Right atrium auricular region (tissue), 2 donors: ENCODE results near the gene GLIPR1L2. TPM values are rescaled to one million over a fixed set of nuclear protein-coding genes. Genes with fewer than 3 reads are reported as not detected.

Source experiments
- DNase-seq: peaks from one replicate; pipeline ENCODE4 v3.0.0-alpha.2; 2019; ENCODE audit warnings: low spot score
- H3K27ac ChIP-seq, 2 donors: fragments of 200-600 bp; sonication (generic); 1 replicate in 1 of 2; 2 replicates in 1 of 2; pipeline ENCODE4 v1.5.1; 2016 to 2019
- H3K27me3 ChIP-seq, 2 donors: fragments of 200-600 bp; sonication (generic); one replicate each; pipeline versions ENCODE4 v1.5.1 to v1.6.0; 2017 to 2019
- H3K36me3 ChIP-seq: fragments of 200-600 bp; sonication (generic); one replicate; pipeline ENCODE4 v1.5.1; 2016
- H3K4me1 ChIP-seq, 2 donors: fragments of 200-600 bp; sonication (generic); one replicate each; pipeline versions ENCODE4 v1.5.1 to v1.6.0; 2017 to 2019
- H3K4me3 ChIP-seq, 2 donors: fragments of 200-600 bp; sonication (generic); 1 replicate in 1 of 2; 2 replicates in 1 of 2; pipeline ENCODE4 v1.5.1; 2017 to 2019; ENCODE audit warnings: mild to moderate bottlenecking in 1 of 2, moderate library complexity in 1 of 2
- H3K9me3 ChIP-seq, 2 donors: fragments of 200-600 bp; sonication (generic); one replicate each; pipeline ENCODE4 v1.5.1; 2019
- CTCF ChIP-seq, 2 donors: fragments of 200-600 bp; sonication (generic); IDR thresholded peaks; one replicate each; pipeline ENCODE4 v1.5.1; 2019; ENCODE audit warnings: antibody characterized with exemption in 2 of 2
- total RNA-seq, 2 donors: library from RNA; depleted of rRNA; stranded (reverse); fragments of >200 nt; gene quantifications; one replicate each; pipeline ENCODE4 v1.1.0, GENCODE V29; 2016

The GLIPR1L2 gene
- total RNA-seq, 2 donors from 2014 or later, result 2.3 to 3.8 TPM

- Histone ChIP-seq H3K27me3 (no peaks in the 10 kb centered on the region), H3K4me1 (no peaks in the 10 kb centered on the region), H3K4me3 (no peak overlapping the region), H3K9me3 (peaks cover 0 to 16% of the 10 kb centered on the region in 2 donors), H3K36me3 (no peaks in the 10 kb centered on the region), H3K27ac (no peak overlapping the region)
- no peak for DNase-seq
- TF ChIP-seq CTCF (IDR thresholded peaks at IDR 0.05), result no peak
These were observed 36.9 kb upstream of the GLIPR1L2 start for GRCh38 chr12:75354011-75354410.

- no peak overlapping the region for H3K27ac ChIP-seq
- DNase-seq, result no peak
- no peaks in the 10 kb centered on the region for H3K36me3 ChIP-seq
- H3K4me1 ChIP-seq, result no peaks in the 10 kb centered on the region
- H3K9me3 ChIP-seq, result no peaks in the 10 kb centered on the region
- H3K27me3 ChIP-seq, result no peaks in the 10 kb centered on the region
- no peak overlapping the region for H3K4me3 ChIP-seq
- no peak for TF ChIP-seq CTCF (IDR thresholded peaks at IDR 0.05)
These were observed 30.0 kb upstream of the GLIPR1L2 start for GRCh38 chr12:75360920-75361319.

GRCh38 chr12:75361408-75361807 is 29.5 kb upstream of the GLIPR1L2 start:
- H3K4me1 ChIP-seq, result no peaks in the 10 kb centered on the region
- no peaks in the 10 kb centered on the region for H3K36me3 ChIP-seq
- H3K4me3 ChIP-seq, result no peak overlapping the region
- H3K27me3 ChIP-seq, result no peaks in the 10 kb centered on the region
- no peaks in the 10 kb centered on the region for H3K9me3 ChIP-seq
- TF ChIP-seq CTCF (IDR thresholded peaks at IDR 0.05), result no peak
- no peak for DNase-seq
- H3K27ac ChIP-seq, result no peak overlapping the region

- no peak overlapping the region for H3K4me3 ChIP-seq
- no peaks in the 10 kb centered on the region for H3K9me3 ChIP-seq
- H3K27ac ChIP-seq, result no peak overlapping the region
- no peaks in the 10 kb centered on the region for H3K4me1 ChIP-seq
- H3K36me3 ChIP-seq, result no peaks in the 10 kb centered on the region
- no peaks in the 10 kb centered on the region for H3K27me3 ChIP-seq
- no peak for TF ChIP-seq CTCF (IDR thresholded peaks at IDR 0.05)
- DNase-seq, result no peak
These were observed 26.0 kb upstream of the GLIPR1L2 start for GRCh38 chr12:75364919-75365318.

- Histone ChIP-seq H3K27me3 (no peaks in the 10 kb centered on the region), H3K9me3 (no peaks in the 10 kb centered on the region), H3K36me3 (no peaks in the 10 kb centered on the region), H3K4me1 (no peaks in the 10 kb centered on the region), H3K4me3 (no peak overlapping the region), H3K27ac (no peak overlapping the region)
- TF ChIP-seq CTCF (IDR thresholded peaks at IDR 0.05), result no peak
- DNase-seq, result no peak
These were observed 24.3 kb upstream of the GLIPR1L2 start for GRCh38 chr12:75366629-75367028.

GRCh38 chr12:75374971-75375370 is 15.9 kb upstream of the GLIPR1L2 start:
- TF ChIP-seq CTCF (IDR thresholded peaks at IDR 0.05), result no peak
- Histone ChIP-seq H3K4me1 (no peaks in the 10 kb centered on the region), H3K36me3 (no peaks in the 10 kb centered on the region)

More at GRCh38 chr12:75374971-75375370, 15.9 kb upstream of the GLIPR1L2 start:
- DNase-seq, result no peak
- Histone ChIP-seq H3K4me3 (no peak overlapping the region), H3K27ac (no peak overlapping the region), H3K27me3 (no peaks in the 10 kb centered on the region), H3K9me3 (no peaks in the 10 kb centered on the region)
